Esophagus (tissue), 2 donors: ENCODE measurements around the gene DOCK2. TPM values are rescaled to one million over a fixed set of nuclear protein-coding genes. Genes with fewer than 3 reads are reported as not detected.

Experiments
- H3K27ac ChIP-seq, 2 donors: one replicate each; pipeline ENCODE4 v1.5.1; 2013; ENCODE audit warnings: low read depth in 2 of 2, mild to moderate bottlenecking in 2 of 2, inconsistent platforms in 1 of 2, low read length in 1 of 2, moderate library complexity in 1 of 2
- H3K27me3 ChIP-seq, 2 donors: one replicate each; pipeline ENCODE4 v1.6.1; 2013; ENCODE audit warnings: low read length in 2 of 2, control low read depth in 1 of 2, mild to moderate bottlenecking in 1 of 2; ENCODE audit not compliant: insufficient read depth in 2 of 2, control insufficient read depth in 1 of 2
- H3K36me3 ChIP-seq, 2 donors: one replicate each; pipeline ENCODE4 v1.6.1; 2013; ENCODE audit warnings: low read length in 1 of 2; ENCODE audit not compliant: control insufficient read depth in 2 of 2, insufficient read depth in 2 of 2
- H3K4me1 ChIP-seq, 2 donors: one replicate each; pipeline ENCODE4 v1.6.1; 2013; ENCODE audit warnings: low read length in 1 of 2; ENCODE audit not compliant: control insufficient read depth in 2 of 2, insufficient read depth in 2 of 2
- H3K4me3 ChIP-seq, 2 donors: one replicate each; pipeline ENCODE4 v1.5.1; 2013; ENCODE audit warnings: low read length in 2 of 2, mild to moderate bottlenecking in 2 of 2, low read depth in 1 of 2, moderate library complexity in 1 of 2
- H3K9me3 ChIP-seq, 2 donors: one replicate each; pipeline ENCODE4 v1.6.1; 2013; ENCODE audit warnings: mild to moderate bottlenecking in 2 of 2, low read depth in 1 of 2, low read length in 1 of 2, moderate library complexity in 1 of 2; ENCODE audit not compliant: control insufficient read depth in 2 of 2, insufficient read depth in 1 of 2
- WGBS, 2 donors: extraction: QIAGEN DNeasy Blood & Tissue Kit; methylation state at CpG; one replicate each; pipeline ENCODE4 v1.1.7; 2013; 5-methylcytosine and 5-hydroxymethylcytosine counted together
- polyA plus RNA-seq, 2 donors: library from polyadenylated mRNA; stranded (reverse); fragments of 200-250 nt; gene quantifications; one replicate each; pipeline ENCODE4 v1.2.3, GENCODE V29; 2013
- donor health status: healthy with polysubstance abuse.
- donor health status: Bipolar disorder and iron deficiency.

The DOCK2 gene
- polyA plus RNA-seq, 2 donors = 0.86 to 1.2 TPM

DNA sequence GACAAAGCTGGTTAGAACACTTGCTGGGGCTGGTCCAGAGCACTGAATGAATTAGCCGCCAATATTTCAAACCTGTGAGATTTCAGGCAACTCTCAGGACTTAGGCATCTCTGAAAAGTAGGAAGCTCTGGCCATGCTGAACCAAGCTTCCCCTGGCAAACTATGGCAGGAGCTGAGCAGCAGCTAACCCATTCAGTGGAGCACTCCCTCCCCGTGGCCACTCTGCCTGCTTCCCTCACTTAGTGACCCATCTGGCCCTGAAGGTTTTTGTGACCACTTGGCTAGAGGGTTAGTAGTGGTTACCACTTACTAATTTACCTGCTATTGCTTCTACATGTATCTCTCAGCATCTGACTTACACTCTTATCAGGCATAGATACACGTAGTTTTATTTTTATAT, 494.2 kb downstream of the DOCK2 start:
- Histone ChIP-seq H3K27ac (no peak overlapping the region), H3K4me3 (no peak overlapping the region), H3K27me3 (no peaks in the 10 kb centered on the region), H3K4me1 (peaks cover 3 to 4% of the 10 kb centered on the region in 2 donors), H3K9me3 (no peaks in the 10 kb centered on the region), H3K36me3 (no peaks in the 10 kb centered on the region)
- 74 to 81% methylated on average over 3 of the region's 3 CpGs for WGBS, 2 donors

DNA sequence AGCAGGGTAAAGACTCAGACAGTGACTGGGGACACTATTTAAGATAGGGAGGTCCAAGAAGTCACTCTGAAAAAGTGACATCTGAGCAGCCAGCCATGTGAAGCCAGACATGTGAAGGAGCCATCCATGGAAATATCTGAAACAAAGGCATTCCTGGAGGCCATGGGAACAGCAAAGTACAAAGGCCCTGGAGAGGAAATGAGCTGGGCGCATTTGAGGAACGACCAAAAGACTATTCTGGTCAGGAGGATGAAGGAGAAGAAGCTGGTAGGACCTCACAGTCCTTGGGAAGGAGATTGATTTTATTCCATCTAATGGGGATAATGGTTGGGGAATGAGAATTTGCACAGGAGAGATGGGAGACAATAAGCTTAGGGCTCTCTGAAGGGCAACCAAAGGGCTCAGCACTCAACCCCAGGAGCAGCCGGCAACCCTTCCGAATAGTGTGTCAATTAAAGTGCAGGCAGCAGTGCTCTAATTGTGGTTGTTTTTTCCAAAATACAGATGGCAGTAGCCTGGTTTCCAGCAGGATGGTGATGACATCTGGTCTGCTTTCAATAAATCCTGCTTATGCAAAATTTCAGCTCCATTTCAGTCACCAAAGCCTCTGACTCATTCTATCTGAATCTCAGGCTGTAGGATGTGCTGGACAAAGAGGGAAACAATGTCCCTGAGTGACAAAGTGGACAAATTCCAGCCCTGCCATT, 495.3 kb downstream of the DOCK2 start:
- H3K27me3 ChIP-seq = no peaks in the 10 kb centered on the region
- no peak overlapping the region for H3K4me3 ChIP-seq
- WGBS, 2 donors = 60 to 67% methylated on average over 4 of the region's 4 CpGs
- H3K36me3 ChIP-seq = no peaks in the 10 kb centered on the region
- no peak overlapping the region for H3K27ac ChIP-seq
- no peaks in the 10 kb centered on the region for H3K9me3 ChIP-seq
- peaks cover 3 to 4% of the 10 kb centered on the region in 2 donors for H3K4me1 ChIP-seq

Other genes with a start within 250 kb of the DOCK2 start
- gene SPDL1, start 53.5 kb upstream of the DOCK2 start, polyA plus RNA-seq = 1 to 10 TPM; 4.4 to 7.6 TPM